ENCODE measurements around the gene PPP2R2C.

DNA sequence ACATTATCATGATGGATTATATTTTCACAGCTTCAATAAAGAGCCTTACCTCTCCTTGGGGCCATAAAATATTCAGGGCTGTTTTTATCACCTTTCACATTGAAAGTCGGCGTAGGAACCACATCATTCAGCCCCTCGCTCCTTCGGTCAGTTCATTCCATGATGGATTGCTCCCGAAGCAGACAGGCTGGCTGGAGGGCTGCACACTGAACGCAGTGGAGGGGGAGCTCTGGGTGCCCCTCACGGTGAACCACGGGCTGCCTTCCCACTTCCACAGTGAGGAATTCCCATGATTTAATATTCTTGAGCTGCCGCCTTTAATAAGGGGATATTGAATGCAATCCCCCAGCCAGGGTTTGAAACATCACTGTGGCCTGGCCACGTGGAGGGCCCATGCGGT, 16.0 kb downstream of the PPP2R2C start:
- TF ChIP-seq CTCF (IDR thresholded peaks at IDR 0.05) = no peak
- no peak for TF ChIP-seq POLR2AphosphoS5 (IDR thresholded peaks at IDR 0.05)
- TF ChIP-seq EP300 (IDR thresholded peaks at IDR 0.05) = no peak
- no peak for TF ChIP-seq POLR2A (IDR thresholded peaks at IDR 0.05)
